Activated CD4-positive, alpha-beta T cell treated with anti-CD3 and anti-CD28 coated beads, Interleukin-2, amount 50 U/mL, for 4 hours (primary cell): ENCODE data around the gene NUBPL.

ENCODE experiments used
- DNase-seq, 2 experiments: peaks; one replicate each; pipeline ENCODE4 v3.0.0-alpha.2; 2020

NUBPL gene

GRCh38 chr14:31561155-31561846 is at the start of gene NUBPL:
Gene NUBPL, plus strand, starts transcription at chr14:31561404. Its CDS starts 36 bp downstream, at chr14:31561440.
- DNase-seq = peak; percentile 96 to 97

DNA sequence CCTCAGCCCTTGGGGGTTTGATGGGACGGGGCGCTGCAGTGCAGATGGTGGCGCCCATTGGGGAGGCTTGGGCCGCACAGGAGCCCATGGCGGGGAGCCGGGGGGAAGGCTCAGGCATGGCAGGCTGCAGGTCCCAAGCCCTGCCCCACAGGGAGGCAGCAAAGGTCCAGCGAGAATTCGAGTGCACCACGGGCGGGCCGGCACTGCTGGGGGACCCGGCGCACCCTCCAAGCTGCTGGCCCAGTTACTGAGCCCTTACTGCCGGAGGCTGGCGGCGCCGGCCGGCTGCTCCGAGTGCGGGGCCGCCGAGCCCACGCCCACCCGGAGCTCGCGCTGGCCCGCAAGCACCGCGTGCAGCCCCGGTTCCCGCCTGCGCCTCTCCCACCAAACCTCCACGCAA is 34.1 kb upstream of the NUBPL start:
- DNase-seq = no peak

DNA sequence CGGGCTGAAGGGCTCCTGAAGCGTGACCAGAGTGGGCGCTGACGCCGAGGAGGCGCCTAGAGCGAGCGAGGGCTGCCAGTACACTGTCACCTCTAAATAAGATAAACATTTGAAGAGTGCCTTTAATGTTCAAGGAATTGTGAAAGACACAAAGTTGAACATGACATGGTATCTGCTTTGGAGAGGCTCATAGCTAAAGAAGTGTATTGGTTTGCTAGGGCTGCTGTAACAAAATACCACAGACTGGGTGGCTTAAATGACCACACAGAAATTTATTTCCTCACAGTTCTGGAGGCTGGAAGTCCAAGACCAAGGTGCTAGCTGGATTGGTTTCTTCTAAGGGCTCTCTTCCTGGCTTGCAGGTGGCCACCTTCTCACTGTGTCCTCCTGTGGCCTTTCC is 33.7 kb upstream of the NUBPL start:
- no peak for DNase-seq

DNA sequence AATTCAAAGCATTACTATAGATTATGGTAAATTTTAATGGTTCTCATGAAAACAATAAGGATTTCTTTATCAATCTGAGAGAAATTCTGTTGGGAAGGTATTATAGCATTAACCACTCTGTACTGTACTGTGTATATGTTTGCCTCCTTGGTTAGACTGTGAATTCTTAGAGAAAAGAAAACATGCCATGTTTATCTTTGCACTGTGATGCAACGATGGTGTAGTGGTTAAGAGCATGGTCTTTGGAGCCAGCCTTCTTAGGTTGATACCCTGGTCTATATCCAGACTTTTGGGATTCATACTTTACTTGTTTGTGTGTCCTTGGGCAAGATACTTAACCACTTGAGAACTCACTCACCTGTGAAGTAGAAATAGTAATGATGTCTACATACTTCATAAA is 32.2 kb upstream of the NUBPL start:
- no peak for DNase-seq

- DNase-seq = no peak
Measured at GRCh38 chr14:31530136-31530535, 31.1 kb upstream of the NUBPL start.

- no peak for DNase-seq
Measured at GRCh38 chr14:31536201-31536960, 24.8 kb upstream of the NUBPL start.

- DNase-seq = no peak
Measured at GRCh38 chr14:31541702-31542101, 19.5 kb upstream of the NUBPL start.

- DNase-seq = no peak
Measured at GRCh38 chr14:31543969-31544799, 17.0 kb upstream of the NUBPL start.

GRCh38 chr14:31544816-31545215 is 16.4 kb upstream of the NUBPL start:
- DNase-seq = no peak

DNA sequence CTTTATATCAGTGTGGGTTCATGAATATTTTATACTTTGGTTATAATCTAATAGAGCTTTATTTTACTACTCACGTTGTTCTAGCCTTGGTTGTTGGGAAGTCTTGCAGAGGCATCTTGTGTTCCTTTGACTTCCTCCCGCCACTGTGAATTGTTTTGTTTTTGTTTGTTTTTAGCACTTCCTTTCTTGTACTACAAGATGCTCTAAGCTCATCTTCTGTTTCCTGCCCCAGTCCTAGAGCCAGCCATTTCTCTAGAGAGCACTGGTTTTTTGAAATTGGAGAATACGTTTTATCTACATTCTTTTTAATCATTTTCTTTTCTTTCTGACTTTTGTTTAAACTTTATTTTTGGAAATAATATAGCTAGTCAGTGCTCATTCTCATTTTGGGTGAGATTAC is 15.9 kb upstream of the NUBPL start:
- DNase-seq = no peak

- DNase-seq = no peak
Measured at GRCh38 chr14:31549817-31550216, 11.4 kb upstream of the NUBPL start.

GRCh38 chr14:31550589-31550988 is 10.6 kb upstream of the NUBPL start:
- DNase-seq = no peak

- DNase-seq = no peak
Measured at GRCh38 chr14:31556191-31556590, 5.0 kb upstream of the NUBPL start.

- DNase-seq = no peak
Measured at GRCh38 chr14:31559939-31560338, 1.3 kb upstream of the NUBPL start.

- DNase-seq = no peak
Measured at GRCh38 chr14:31560759-31561154, 447 bp upstream of the NUBPL start.

GRCh38 chr14:31564194-31564593 is 3.0 kb downstream of the NUBPL start:
- no peak for DNase-seq

DNA sequence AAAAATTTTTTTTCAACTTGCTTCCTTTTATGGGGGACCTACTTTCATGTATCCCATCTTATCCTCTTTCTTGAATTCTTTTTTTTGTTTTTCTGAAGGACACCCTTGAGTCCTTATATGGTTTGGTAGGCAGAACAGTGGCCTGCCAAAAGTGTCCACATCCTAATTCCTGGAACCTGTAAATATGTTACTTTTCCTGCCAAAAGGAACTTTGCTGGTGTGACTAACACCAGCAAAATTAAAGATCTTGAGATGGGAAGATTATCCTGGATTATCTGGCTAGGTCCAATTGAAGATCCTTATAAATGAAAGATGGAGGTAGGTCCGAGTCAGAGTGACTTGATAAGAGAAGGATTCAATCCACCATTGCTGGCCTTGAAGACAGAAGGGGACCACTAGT is 5.3 kb downstream of the NUBPL start:
- no peak for DNase-seq

DNA sequence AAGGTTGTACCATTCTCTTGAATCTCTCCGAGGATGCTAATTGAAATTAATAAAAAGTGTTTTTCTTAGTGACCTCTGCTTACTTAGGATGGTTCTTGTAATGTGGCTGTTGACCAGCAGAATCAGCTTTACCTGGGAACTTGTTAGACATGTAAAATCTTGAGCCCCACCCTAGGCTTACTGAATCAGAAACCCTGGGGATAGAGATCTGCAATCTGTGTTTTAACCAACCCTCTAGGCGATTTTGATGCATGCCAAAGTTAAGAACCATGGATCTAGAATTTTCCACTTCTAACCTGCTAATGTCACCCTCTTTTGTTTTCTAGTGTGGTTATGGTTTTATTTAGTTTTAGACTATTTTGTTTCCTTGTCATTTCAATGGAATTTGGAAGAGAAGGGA is 6.5 kb downstream of the NUBPL start:
- DNase-seq = no peak

- DNase-seq = no peak
Measured at GRCh38 chr14:31568161-31568560, 7.0 kb downstream of the NUBPL start.

DNA sequence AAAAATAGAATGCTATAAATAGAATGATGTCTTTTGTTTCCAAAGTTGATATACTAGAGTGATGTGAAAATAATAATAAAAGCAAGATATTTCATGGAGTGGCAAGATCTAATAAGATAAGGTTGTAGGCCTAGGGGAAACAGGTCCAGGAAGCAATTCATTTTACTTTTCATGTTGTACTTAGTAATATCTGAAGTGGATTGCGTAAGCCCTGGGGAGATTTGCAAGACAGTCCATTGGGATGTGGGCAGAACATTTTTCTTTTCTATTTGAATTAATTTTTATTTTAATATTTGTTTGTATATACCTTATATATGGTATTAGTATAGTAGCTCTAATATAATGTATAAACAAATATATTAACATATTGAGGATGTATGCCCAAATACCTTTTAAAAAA is 7.5 kb downstream of the NUBPL start:
- no peak for DNase-seq

DNA sequence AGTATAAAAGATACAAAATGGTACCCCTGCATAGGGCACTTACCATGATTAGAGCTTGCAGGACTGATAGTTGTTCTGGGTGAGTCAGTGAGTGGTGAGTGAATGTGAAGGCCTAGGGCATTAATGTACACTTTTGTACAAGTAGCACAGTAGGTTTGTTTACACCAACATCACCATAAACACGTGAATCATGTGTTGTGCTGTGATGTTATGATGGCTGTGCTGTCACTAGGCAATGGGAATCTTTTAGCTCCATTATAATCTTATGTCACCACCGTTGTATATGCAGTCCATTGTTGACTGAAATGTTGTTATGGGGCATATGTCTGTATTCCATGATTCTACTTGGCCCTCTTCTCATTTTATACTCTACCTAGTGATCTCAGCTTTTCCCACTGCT is 11.8 kb downstream of the NUBPL start:
- no peak for DNase-seq

- no peak for DNase-seq
Measured at GRCh38 chr14:31576949-31577348, 15.7 kb downstream of the NUBPL start.

DNA sequence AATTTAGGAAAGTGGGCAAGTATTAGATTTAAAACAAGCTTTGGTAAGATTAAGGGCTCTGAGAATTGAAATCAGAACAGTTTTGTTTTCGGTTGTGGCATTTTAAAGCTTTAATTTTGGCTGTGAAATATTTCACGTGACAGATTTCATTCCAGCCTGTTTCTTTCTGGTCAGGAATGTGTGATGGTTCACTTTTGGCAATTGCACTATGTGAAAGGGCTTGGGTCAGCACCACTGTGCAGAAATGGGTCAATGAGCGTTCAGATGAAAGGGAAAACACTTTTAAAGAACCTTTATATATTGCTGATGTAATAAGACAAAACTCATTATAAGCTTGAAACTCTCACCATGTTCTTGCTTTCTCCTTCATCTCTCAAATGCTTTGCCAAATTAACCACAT is 17.1 kb downstream of the NUBPL start:
- no peak for DNase-seq
